HEK293T (cell line): Measurements from ENCODE around the gene SLC43A3.

ENCODE experiments used
- CTCF ChIA-PET: fragments of 350-600 bp; formaldehyde crosslinking; extraction: SDS; loops from one replicate; lab custom pipeline; 2021; ENCODE audit warnings: antibody characterized with exemption, inconsistent platforms; lab: Yijun Ruan, JAX
- POLR2A ChIA-PET: fragments of 350-600 bp; formaldehyde crosslinking; extraction: SDS; loops from one replicate; lab custom pipeline; 2020; ENCODE audit warnings: antibody characterized with exemption, inconsistent platforms; lab: Yijun Ruan, JAX
- DNase-seq: peaks from one replicate; pipeline ENCODE4 v3.0.0; 2012; ENCODE audit warnings: mixed read lengths; ENCODE audit errors: extremely low spot score
- ARNT ChIP-seq: fragments of 450-650 bp; IDR thresholded peaks from 2 replicates; pipeline ENCODE4 v1.6.1; 2017; ENCODE audit warnings: mild to moderate bottlenecking
- BHLHE40 ChIP-seq: fragments of 450-650 bp; IDR thresholded peaks from 2 replicates; pipeline ENCODE4 v1.6.1; 2016; ENCODE audit warnings: mild to moderate bottlenecking, moderate library complexity, borderline replicate concordance
- CTBP1 ChIP-seq: fragments of 450-650 bp; IDR thresholded peaks from 2 replicates; pipeline ENCODE4 v1.6.1; 2016; ENCODE audit warnings: borderline replicate concordance
- ELF4 ChIP-seq: fragments of 450-650 bp; IDR thresholded peaks from 2 replicates; pipeline ENCODE4 v1.6.1; 2017; ENCODE audit warnings: antibody characterized with exemption
- FOXA1 ChIP-seq: fragments of 450-650 bp; IDR thresholded peaks from 2 replicates; pipeline ENCODE4 v1.6.1; 2016; ENCODE audit warnings: mild to moderate bottlenecking
- FOXK2 ChIP-seq: fragments of 450-650 bp; IDR thresholded peaks from 2 replicates; pipeline ENCODE4 v1.6.1; 2016; ENCODE audit warnings: mild to moderate bottlenecking
- FOXM1 ChIP-seq: fragments of 450-650 bp; IDR thresholded peaks from 2 replicates; pipeline ENCODE4 v1.6.1; 2017; ENCODE audit warnings: mild to moderate bottlenecking, borderline replicate concordance
- HDGF ChIP-seq: fragments of 450-650 bp; IDR thresholded peaks from 2 replicates; pipeline ENCODE4 v1.6.1; 2017; ENCODE audit warnings: antibody characterized with exemption, borderline replicate concordance
- L3MBTL2 ChIP-seq: fragments of 450-650 bp; conservative IDR thresholded peaks from 2 replicates; pipeline ENCODE4 v1.6.1; 2016; ENCODE audit warnings: mild to moderate bottlenecking
- LEF1 ChIP-seq: fragments of 450-650 bp; IDR thresholded peaks from 2 replicates; pipeline ENCODE4 v1.6.1; 2017; ENCODE audit warnings: mild to moderate bottlenecking, borderline replicate concordance
- NFRKB ChIP-seq: fragments of 450-650 bp; IDR thresholded peaks from 2 replicates; pipeline ENCODE4 v1.6.1; 2016; ENCODE audit warnings: mild to moderate bottlenecking, moderate library complexity
- SP1 ChIP-seq: fragments of 450-650 bp; IDR thresholded peaks from 2 replicates; pipeline ENCODE4 v1.6.1; 2017
- SUZ12 ChIP-seq: fragments of 450-650 bp; IDR thresholded peaks from 2 replicates; pipeline ENCODE4 v1.6.1; 2016; ENCODE audit warnings: mild to moderate bottlenecking
- TARDBP ChIP-seq: fragments of 450-650 bp; IDR thresholded peaks from 2 replicates; pipeline ENCODE4 v1.6.1; 2016
- ZNF384 ChIP-seq: fragments of 450-650 bp; IDR thresholded peaks from 2 replicates; pipeline ENCODE4 v1.6.1; 2016
- TF ChIP-seq, protein P1 (sequence below): fragments of 450-650 bp; IDR thresholded peaks from 2 replicates; pipeline ENCODE4 v1.6.1; 2016

SLC43A3 gene

DNA sequence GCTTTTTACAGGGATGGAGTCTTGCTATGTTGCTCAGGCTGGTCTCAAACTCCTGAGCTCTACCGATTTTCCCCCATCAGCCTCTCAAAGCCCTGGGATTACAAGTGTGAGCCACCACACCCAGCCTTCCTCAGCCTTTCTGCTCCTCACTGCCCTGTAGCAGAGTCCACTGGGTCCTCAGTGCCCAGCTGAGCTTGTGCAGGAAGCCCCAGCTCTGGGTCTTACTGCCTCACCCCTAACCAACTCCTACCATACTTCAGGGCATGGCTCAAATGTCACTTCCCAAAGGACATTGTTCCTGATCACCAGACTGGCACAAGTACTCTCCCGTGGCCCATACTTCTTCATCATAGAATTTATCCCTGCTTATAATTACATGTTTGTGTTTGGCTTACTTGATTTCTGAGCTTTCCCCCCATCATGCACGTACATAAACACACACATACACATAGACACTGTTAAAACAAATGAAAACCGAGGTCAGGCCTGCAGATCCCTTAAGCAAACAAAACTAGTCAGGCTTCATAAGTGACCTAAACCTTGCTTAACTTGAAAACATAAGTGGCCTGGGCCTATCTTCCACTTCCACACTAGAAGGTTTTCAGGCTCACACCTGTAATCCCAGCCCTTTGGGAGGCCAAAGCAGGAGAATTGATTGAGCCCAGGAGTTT lies 14.0 kb upstream of the SLC43A3 start:
- CTCF ChIA-PET = interaction anchor here (1.0 to 1.5 kb wide), 3 partner anchors 10 to 84 kb away, joined by 3 to 4 read pairs (median 4); no protein-coding TSS in a partner anchor
- TF ChIP-seq L3MBTL2 = no peak
- TF ChIP-seq FOXK2 = no peak
- TF ChIP-seq, protein P1, sequence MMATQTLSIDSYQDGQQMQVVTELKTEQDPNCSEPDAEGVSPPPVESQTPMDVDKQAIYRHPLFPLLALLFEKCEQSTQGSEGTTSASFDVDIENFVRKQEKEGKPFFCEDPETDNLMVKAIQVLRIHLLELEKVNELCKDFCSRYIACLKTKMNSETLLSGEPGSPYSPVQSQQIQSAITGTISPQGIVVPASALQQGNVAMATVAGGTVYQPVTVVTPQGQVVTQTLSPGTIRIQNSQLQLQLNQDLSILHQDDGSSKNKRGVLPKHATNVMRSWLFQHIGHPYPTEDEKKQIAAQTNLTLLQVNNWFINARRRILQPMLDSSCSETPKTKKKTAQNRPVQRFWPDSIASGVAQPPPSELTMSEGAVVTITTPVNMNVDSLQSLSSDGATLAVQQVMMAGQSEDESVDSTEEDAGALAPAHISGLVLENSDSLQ = no peak
- no peak for TF ChIP-seq SUZ12
- no peak for TF ChIP-seq HDGF
- no peak for TF ChIP-seq FOXA1
- TF ChIP-seq BHLHE40 = no peak
- no peak for TF ChIP-seq SP1
- no peak for TF ChIP-seq ZNF384
- no peak for TF ChIP-seq NFRKB
- no peak for TF ChIP-seq FOXM1
- no peak for TF ChIP-seq ARNT
- no peak for TF ChIP-seq LEF1
- no peak for TF ChIP-seq TARDBP
- no peak for TF ChIP-seq ELF4
- TF ChIP-seq CTBP1 = no peak

DNA sequence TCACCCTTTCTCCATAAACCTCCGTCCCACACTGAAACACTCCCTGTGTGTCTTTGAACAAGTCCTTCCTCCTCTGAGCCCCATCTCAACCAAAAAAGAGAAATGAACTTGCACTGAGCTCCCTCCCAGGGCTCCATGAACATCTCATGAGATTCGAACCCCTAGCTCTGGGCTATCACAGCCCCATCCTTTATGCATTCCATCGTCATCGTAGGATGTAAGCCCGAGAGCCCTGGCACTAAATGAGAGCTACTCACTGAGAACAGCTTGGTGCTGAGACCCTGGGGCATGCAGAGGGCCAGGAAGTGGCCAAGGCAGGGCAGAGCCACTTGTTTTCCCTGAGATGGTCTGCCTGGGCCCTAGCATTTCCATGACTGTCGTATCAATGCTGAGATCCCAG lies 12.9 kb upstream of the SLC43A3 start:
- no peak for TF ChIP-seq FOXA1
- TF ChIP-seq, protein P1 = no peak
- TF ChIP-seq SUZ12 = no peak
- TF ChIP-seq NFRKB = no peak
- no peak for DNase-seq
- CTCF ChIA-PET = no interaction called here
- POLR2A ChIA-PET = no interaction called here

More for the DNA sequence above, 14.0 kb upstream of the SLC43A3 start:
- POLR2A ChIA-PET = no interaction called here
- no peak for DNase-seq

DNA sequence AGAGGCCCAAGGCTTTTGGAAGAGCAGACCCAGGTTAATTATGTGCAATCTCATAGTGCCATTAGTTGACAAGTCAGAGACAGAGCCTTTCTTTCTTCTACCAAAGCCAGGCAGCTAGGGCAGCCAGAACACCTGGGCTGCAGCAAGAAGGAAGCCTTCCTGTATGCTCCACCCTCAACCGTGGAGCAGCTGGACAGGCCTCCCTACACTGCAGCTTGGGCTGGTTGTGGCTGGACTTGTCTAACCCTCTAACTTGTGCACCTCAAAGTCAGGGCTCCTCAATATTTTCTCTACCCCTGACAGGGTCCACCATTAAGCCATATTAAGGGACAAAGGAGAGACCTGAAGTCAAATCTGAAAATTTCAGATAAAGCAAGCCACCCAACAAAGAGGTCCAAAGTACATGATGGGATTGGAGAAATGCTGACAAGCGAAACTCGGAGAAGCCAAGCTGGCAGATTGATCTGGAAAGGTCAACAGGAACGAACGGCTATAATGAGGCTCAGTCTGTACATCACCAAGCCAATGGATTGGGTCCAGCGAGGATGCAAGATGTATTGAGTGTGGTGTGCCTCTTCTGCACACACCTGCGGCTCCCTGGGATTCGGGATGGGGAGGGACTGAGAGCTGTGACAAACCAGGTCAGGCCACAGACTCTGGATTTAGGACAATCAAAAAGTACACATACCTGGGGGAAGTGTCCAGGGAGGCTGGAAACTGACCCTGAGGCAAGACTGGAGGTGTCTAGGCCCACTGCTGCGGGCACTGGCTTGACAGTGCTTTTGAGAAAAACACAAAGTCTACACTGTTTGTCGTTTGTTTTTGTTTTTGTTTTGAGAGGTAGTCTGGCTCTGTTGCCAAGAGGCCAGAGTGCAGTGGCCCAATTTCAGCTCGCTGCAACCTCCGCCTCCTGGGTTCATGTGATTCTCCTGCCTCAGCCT lies 11.7 kb upstream of the SLC43A3 start:
- CTCF ChIA-PET = no interaction called here
- TF ChIP-seq, protein P1 = no peak
- TF ChIP-seq SP1 = no peak
- no peak for TF ChIP-seq FOXA1
- TF ChIP-seq FOXK2 = no peak
- TF ChIP-seq ZNF384 = no peak
- no peak for TF ChIP-seq FOXM1
- TF ChIP-seq TARDBP = no peak
- TF ChIP-seq BHLHE40 = no peak
- TF ChIP-seq ARNT = no peak
- no peak for TF ChIP-seq LEF1
- no peak for TF ChIP-seq CTBP1
- TF ChIP-seq NFRKB = no peak
- TF ChIP-seq HDGF = no peak
- TF ChIP-seq SUZ12 = no peak
- TF ChIP-seq L3MBTL2 = no peak
- TF ChIP-seq ELF4 = no peak
- DNase-seq = no peak
- POLR2A ChIA-PET = no interaction called here

- ChIA-PET POLR2A (no interaction called here), CTCF (interaction anchor here (1.6 kb wide), 1 partner anchor 91 kb away, joined by 4 read pairs; no protein-coding TSS in a partner anchor)
- no peak for DNase-seq
- TF ChIP-seq CTBP1 (no peak), ZNF384 (no peak), LEF1 (no peak), HDGF (no peak), FOXA1 (no peak), SP1 (no peak), ARNT (no peak)
Measured at GRCh38 chr11:57436031-57436430, 9.1 kb upstream of the SLC43A3 start.

DNA sequence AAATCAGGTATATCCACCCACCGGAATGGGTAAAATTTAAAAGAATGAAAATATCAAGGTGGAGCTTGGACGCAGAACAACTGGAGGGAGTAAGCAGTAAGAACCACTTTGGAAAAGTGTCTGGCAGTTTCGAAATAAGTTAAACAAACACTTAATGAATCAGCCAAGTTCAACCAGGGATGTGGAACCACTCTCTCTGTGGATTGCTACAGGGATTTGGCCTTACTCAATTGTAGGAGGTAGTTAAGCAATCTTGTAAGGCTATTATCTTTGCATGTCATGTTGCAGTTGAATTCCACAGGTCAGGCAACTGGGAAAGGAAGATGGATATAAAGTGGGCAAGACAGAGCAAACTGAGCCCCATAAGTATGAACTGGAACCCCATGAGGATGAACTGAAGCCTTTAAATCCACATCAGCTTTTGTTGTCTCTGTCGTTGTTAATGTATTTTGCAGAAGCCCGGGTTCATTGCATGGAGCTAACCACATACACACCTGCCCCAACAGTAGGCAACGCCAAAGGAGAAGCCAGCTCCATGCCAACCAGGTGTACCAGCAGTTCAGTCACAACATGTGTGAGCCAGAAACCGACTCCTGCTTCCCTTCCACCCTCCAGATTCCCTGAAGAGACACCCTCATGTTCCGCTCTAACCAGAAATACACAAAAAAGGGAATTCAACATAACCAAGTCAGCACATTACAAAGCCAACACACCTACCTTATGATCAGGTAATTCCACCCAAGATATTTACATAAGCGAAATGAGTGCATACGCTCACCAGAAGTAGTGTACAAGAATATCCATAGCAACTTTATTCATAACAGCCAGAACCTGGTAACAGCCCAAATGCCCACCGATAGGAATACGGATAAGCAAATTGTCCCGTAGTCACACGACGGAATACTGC lies 8.0 kb upstream of the SLC43A3 start:
- CTCF ChIA-PET = interaction anchor here (0.7 kb wide), 1 partner anchor 104 kb away, joined by 3 read pairs; no protein-coding TSS in a partner anchor
- TF ChIP-seq SP1 (no peak), NFRKB (no peak), BHLHE40 (no peak), CTBP1 (no peak), FOXM1 (no peak), FOXK2 (no peak), ELF4 (no peak), LEF1 (no peak), L3MBTL2 (no peak), TARDBP (no peak), FOXA1 (no peak), HDGF (no peak), ARNT (no peak), SUZ12 (no peak)
- DNase-seq = no peak
- POLR2A ChIA-PET = no interaction called here
